T-helper 17 cell (primary cell): ENCODE data around the gene GSTA4. TPM values are rescaled to one million over a fixed set of nuclear protein-coding genes. Genes with fewer than 3 reads are reported as not detected.
A peak's percentile ranks its signal among the peaks of the same experiment; 100 is the strongest.
"Not testable (repeated sequence)": the region's sequence is repeated elsewhere in the genome, so short reads cannot be mapped to it uniquely, and the experiment has no call there.

ENCODE experiments used
- ATAC-seq: fragments of 150-1000 bp; cut with Tn5 transposase; 2 replicates; pipeline ENCODE4 v1.10.0; 2021; ENCODE audit warnings: mild to moderate bottlenecking, moderate library complexity
- DNase-seq, 3 donors: peaks; one replicate each; pipeline versions ENCODE4 v3.0.0 to v3.0.0-alpha.2; 2020 to 2021
- H3K9me3 ChIP-seq: one replicate; pipeline ENCODE4 v1.7.0; 2013; ENCODE audit warnings: low read length, mild to moderate bottlenecking; ENCODE audit not compliant: control insufficient read depth, poor library complexity, severe bottlenecking
- H3K27ac Mint-ChIP-seq: one replicate; pipeline ENCODE4 v1.8.0; 2022; ENCODE audit warnings: mild to moderate bottlenecking, moderate library complexity, mixed read lengths
- H3K27me3 Mint-ChIP-seq: one replicate; pipeline ENCODE4 v1.8.0; 2022; ENCODE audit warnings: mixed read lengths
- H3K36me3 Mint-ChIP-seq: one replicate; pipeline ENCODE4 v1.8.0; 2022; ENCODE audit warnings: low read depth, mixed read lengths
- H3K4me1 Mint-ChIP-seq: one replicate; pipeline ENCODE4 v1.8.0; 2022; ENCODE audit warnings: mild to moderate bottlenecking, mixed read lengths
- H3K4me3 Mint-ChIP-seq: one replicate; pipeline ENCODE4 v1.8.0; 2022; ENCODE audit warnings: mild to moderate bottlenecking, moderate library complexity, mixed read lengths
- total RNA-seq, 4 donors: library from RNA in 2 of 4; stranded (reverse) in 2 of 4; gene quantifications; one replicate each; pipeline ENCODE4 v1.2.3 and lab custom pipeline; 2022 to 2026

Gene GSTA4, protein sequence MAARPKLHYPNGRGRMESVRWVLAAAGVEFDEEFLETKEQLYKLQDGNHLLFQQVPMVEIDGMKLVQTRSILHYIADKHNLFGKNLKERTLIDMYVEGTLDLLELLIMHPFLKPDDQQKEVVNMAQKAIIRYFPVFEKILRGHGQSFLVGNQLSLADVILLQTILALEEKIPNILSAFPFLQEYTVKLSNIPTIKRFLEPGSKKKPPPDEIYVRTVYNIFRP
- total RNA-seq (under 1 TPM; 0.60 to 0.87 TPM), total RNA-seq (lab: John Stamatoyannopoulos, UW) (0.53 to 0.93 reads per million in 2 donors)

DNA sequence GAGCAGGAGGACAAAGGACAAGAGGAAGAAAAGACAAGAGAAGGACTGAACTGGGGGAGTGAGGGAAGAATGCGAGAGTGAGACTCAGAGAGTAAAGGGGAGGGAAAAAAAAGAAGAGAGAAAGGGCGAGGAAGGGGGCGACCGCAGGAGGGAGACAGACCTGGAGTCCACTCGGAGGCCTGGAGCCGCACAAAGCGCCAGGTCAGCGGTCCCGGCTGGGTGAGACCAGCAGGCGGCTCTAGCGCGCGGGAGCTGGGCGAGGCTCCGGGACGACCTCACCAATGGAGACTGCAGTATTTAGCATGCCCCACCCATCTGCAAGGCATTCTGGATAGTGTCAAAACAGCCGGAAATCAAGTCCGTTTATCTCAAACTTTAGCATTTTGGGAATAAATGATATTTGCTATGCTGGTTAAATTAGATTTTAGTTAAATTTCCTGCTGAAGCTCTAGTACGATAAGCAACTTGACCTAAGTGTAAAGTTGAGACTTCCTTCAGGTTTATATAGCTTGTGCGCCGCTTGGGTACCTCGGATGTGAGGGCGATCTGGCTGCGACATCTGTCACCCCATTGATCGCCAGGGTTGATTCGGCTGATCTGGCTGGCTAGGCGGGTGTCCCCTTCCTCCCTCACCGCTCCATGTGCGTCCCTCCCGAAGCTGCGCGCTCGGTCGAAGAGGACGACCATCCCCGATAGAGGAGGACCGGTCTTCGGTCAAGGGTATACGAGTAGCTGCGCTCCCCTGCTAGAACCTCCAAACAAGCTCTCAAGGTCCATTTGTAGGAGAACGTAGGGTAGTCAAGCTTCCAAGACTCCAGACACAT, at the start of gene GSTA4:
Gene GSTA4 (minus strand): TSS at position 196 of the 824 bp plus-strand sequence. CDS start 1,041 bp downstream, outside the sequence.
- H3K9me3 ChIP-seq, H3K27me3 Mint-ChIP-seq, H3K36me3 Mint-ChIP-seq: not testable (repeated sequence)
- Mint-ChIP-seq H3K4me1 (peaks cover 27% of the 10 kb centered on the region), H3K4me3 (peak within 1 kb of the TSS; percentile 94), H3K27ac (peak within 1 kb of the TSS; percentile 98)
- DNase-seq (peak; percentile 77 to 80 (median 79)), ATAC-seq (peak; percentile 96)

DNA sequence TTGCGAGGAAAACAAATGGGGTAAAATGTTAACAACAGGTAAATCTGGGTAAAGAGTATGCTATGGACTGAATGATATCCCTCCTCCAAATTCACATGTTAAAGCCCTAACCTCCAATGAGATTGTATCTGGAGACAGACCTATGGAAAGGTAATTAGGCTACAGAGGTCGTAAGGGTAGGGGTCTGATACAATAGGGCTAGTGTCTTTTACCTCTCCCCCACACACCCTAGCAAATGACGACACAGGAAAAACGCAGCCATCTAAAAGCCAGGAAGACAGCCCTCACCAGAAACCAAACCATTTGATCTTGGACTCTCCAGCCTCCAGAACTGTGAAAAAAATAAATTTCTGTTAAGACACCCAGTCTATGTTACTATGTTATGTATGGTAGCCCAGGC, 49.5 kb upstream of the GSTA4 start:
- peaks cover 10% of the 10 kb centered on the region for H3K36me3 Mint-ChIP-seq
- no peaks in the 10 kb centered on the region for H3K9me3 ChIP-seq
- no peak overlapping the region for H3K27ac Mint-ChIP-seq
- H3K27me3 Mint-ChIP-seq = no peaks in the 10 kb centered on the region
- no peak for DNase-seq
- no peak for ATAC-seq
- H3K4me1 Mint-ChIP-seq = peaks cover 22% of the 10 kb centered on the region
- no peak overlapping the region for H3K4me3 Mint-ChIP-seq

DNA sequence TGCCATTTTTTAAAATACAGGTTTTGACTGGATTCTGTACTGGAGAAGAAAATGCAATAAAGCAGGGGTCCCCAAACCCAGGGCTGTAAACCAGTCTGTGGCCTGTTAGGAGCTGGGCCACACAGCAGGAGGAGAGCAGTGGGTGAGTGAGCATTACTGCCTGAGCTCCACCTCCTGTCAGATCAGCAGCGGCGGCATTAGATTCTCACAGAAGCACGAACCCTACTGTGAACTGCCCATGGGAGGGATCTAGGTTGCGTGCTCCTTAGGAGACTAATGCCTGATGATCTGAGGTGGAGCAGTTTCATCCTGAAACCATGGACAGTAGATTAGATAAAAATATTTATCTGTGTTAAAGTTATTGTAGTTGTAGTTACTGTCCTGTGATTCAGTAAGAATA, 49.0 kb upstream of the GSTA4 start:
- Mint-ChIP-seq H3K27me3 (no peaks in the 10 kb centered on the region), H3K4me1 (peaks cover 21% of the 10 kb centered on the region), H3K4me3 (no peak overlapping the region), H3K36me3 (peaks cover 13% of the 10 kb centered on the region), H3K27ac (no peak overlapping the region)
- no peak for ATAC-seq
- no peaks in the 10 kb centered on the region for H3K9me3 ChIP-seq
- DNase-seq = no peak

DNA sequence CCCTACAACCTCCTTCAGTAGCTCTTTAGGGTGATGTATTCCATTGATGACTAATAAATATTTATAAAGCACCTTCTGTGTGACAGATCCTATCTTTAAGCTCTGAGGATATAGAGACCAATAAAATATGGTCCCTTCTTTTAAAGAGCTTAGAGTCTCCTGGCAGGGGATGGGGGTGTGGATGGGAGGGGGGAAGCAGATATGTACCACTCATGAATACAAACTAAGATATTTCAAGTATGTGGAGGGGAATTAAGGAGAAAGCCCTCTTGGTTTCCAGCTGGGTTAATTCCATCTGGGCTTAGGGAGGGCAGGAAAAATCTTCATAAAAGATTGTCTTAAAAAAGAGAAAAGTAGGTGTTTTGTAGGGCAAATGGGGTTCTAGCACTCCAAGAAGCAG, 48.5 kb upstream of the GSTA4 start:
- no peak for ATAC-seq
- Mint-ChIP-seq H3K27ac (no peak overlapping the region), H3K27me3 (no peaks in the 10 kb centered on the region), H3K36me3 (peaks cover 16% of the 10 kb centered on the region), H3K4me3 (no peak overlapping the region), H3K4me1 (peaks cover 18% of the 10 kb centered on the region)
- no peak for DNase-seq
- no peaks in the 10 kb centered on the region for H3K9me3 ChIP-seq

DNA sequence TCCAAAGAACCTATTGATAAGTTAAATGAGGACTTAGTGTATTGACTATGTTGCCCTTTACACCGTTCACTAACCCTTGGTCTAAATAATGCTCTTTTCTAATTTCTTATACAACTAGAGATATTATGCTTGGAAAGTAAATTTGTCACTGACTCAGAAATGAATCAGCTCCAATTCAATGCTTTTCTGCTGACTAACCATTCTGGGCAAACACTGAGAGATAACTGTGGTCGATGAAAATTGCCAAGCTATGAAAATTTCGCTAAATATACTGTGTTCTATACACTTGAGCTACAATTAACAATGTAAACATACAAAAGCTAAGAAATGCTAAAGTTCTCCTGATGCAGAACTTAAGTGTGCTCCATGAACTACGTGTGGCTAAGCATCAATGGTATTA, 47.0 kb upstream of the GSTA4 start:
- Mint-ChIP-seq H3K27ac (no peak overlapping the region), H3K27me3 (no peaks in the 10 kb centered on the region), H3K4me3 (no peak overlapping the region), H3K4me1 (peaks cover 12% of the 10 kb centered on the region), H3K36me3 (peaks cover 16% of the 10 kb centered on the region)
- no peak for DNase-seq
- no peaks in the 10 kb centered on the region for H3K9me3 ChIP-seq
- ATAC-seq = no peak

DNA sequence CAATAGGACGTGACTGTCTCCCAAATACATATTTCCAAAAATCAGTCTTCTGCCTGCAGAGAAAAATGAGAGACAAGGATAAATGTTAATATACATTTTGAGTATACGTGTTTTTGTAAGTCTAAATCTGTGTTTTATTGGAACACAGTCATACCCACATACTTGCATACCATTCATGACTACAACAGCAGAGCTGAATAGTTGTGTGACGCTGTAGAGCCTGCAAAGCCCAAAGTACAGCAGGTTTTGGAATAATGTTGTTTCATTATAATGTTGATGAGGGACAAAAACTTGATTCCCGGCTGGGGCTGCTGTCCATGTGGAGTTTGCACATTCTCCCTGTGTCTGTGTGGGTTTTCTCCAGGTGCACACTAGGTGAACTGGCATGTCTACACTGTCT, 46.3 kb upstream of the GSTA4 start:
- Mint-ChIP-seq H3K4me1 (peaks cover 9% of the 10 kb centered on the region), H3K36me3 (peaks cover 20% of the 10 kb centered on the region), H3K27ac (no peak overlapping the region), H3K4me3 (no peak overlapping the region), H3K27me3 (no peaks in the 10 kb centered on the region)
- DNase-seq = no peak
- ATAC-seq = no peak
- no peaks in the 10 kb centered on the region for H3K9me3 ChIP-seq

DNA sequence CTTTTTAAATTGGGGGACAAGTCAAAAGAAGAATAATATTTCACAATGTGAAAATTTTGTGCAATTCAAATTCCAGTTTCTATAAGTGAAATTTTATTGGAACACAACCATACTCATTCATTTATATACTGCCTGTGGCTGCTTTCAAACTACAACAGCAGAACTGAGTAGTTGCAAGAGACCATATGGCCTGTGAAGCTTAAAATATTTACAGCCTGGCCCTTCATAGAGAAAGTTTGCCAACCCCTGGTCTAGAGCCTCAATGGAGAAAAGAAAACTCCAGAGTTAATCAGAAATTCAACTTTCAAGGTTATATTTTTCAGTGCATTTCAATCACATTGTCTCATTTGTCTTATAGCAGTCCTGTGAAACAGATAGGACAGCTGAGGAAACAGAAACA, 43.5 kb upstream of the GSTA4 start:
- H3K27me3 Mint-ChIP-seq = no peaks in the 10 kb centered on the region
- H3K4me3 Mint-ChIP-seq = no peak overlapping the region
- DNase-seq = no peak

DNA sequence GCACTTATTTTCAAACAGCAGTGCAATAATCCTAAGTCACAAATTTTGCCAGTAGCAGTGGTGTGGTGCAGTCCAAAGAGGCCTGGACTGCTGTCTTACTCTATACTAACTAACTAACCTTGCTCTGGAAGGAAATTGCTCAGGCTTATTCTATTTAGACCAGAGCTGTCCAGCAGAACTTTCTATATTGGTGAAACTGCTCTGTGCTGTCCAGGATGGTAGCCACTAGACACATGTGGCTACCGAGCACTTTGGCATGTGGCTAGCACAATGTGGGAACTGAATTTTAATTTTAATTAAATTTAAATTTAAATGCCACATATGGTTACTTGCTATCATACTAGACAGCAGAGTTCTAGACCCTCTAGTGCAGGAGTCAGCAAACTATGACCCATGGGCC, 43.1 kb upstream of the GSTA4 start:
- no peak for ATAC-seq
- no peak overlapping the region for H3K4me3 Mint-ChIP-seq
- no peak for DNase-seq
- H3K4me1 Mint-ChIP-seq = peaks cover 13% of the 10 kb centered on the region
- H3K9me3 ChIP-seq = no peaks in the 10 kb centered on the region
- H3K27me3 Mint-ChIP-seq = no peaks in the 10 kb centered on the region
- no peak overlapping the region for H3K27ac Mint-ChIP-seq
- H3K36me3 Mint-ChIP-seq = peaks cover 28% of the 10 kb centered on the region

More for the DNA sequence above, 43.5 kb upstream of the GSTA4 start:
- Mint-ChIP-seq H3K27ac (no peak overlapping the region), H3K36me3 (peaks cover 28% of the 10 kb centered on the region), H3K4me1 (peaks cover 13% of the 10 kb centered on the region)
- no peak for ATAC-seq
- no peaks in the 10 kb centered on the region for H3K9me3 ChIP-seq

DNA sequence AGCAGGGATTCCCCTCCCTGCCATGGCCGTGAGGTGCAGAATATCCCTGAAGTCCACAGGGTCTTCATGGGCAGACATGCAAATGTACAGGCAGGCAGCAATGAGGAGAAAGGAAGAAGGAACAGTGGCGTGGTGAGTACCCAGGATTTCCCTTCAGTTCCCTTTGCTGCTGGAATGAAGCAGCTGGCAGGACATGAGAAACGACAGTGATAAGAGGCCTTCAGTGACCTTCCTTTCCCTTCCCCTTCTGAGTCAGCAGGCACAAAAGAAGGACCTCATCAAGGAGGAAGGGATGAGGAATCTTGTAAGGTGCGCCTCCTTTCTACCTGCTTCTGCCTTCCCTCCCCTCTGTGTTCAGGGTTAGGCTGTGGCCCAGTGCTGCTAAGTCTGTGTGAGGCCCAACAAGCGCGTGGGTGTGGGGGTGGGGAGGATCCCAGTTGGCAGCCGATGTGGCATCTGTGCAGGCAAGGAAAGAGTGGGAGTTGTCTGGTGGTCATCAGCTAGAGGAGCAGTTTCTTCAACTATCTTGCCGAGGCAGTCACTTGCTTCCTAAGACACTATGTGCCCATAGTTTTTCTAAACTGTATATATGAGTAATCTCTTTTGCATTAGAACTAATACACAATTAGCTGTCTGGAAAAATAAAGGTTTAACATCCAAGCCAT, 40.6 kb upstream of the GSTA4 start:
- ATAC-seq = no peak
- H3K4me3 Mint-ChIP-seq = no peak overlapping the region
- DNase-seq = no peak
- H3K4me1 Mint-ChIP-seq = peaks cover 13% of the 10 kb centered on the region
- peaks cover 25% of the 10 kb centered on the region for H3K36me3 Mint-ChIP-seq
- no peak overlapping the region for H3K27ac Mint-ChIP-seq
- H3K9me3 ChIP-seq = no peaks in the 10 kb centered on the region
- H3K27me3 Mint-ChIP-seq = no peaks in the 10 kb centered on the region

DNA sequence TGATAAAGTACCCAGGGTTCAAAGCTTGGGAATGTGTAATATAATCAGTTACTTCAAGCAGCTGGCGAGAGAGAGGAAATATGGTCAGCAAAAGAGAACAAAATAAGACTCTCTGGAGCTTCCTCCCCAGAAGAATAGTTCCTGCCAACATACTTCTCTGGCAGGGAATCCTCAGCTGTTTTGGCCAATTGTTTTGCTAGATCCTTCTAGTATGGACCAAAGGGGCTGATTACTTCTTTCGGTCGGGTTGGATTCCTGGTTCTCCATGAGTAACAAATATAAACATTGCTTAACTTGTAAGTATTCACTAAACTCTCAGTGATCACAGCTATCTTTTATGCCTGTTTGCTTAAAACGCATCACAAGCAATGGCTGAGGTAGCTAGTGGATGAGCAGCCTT, 38.7 kb upstream of the GSTA4 start:
- Mint-ChIP-seq H3K36me3 (peaks cover 12% of the 10 kb centered on the region), H3K27ac (no peak overlapping the region), H3K27me3 (no peaks in the 10 kb centered on the region), H3K4me3 (no peak overlapping the region), H3K4me1 (peaks cover 8% of the 10 kb centered on the region)
- H3K9me3 ChIP-seq = no peaks in the 10 kb centered on the region
- ATAC-seq (no peak), DNase-seq (no peak)

DNA sequence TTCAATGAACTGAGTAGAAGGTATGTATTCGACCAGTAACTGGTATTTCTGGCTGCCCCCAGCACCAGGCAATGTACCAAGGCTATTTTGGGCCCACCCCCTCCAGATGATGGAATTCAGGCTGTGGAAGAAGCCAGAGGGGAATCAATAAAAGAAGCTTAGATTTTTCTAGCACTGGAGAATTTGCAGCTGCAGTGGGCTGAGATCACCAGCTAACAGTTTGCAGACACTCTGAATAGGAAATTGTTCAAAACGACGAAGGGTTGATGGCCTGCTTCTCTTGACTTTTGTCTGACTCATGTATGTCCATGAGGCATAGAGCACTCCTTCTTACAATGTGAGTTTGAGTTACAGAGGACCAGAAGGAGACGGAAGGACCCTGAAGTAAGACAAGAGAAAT, 37.8 kb upstream of the GSTA4 start:
- Mint-ChIP-seq H3K27ac (no peak overlapping the region), H3K4me1 (peaks cover 8% of the 10 kb centered on the region), H3K36me3 (peaks cover 15% of the 10 kb centered on the region), H3K27me3 (no peaks in the 10 kb centered on the region), H3K4me3 (no peak overlapping the region)
- no peak for ATAC-seq
- no peaks in the 10 kb centered on the region for H3K9me3 ChIP-seq
- DNase-seq = no peak

DNA sequence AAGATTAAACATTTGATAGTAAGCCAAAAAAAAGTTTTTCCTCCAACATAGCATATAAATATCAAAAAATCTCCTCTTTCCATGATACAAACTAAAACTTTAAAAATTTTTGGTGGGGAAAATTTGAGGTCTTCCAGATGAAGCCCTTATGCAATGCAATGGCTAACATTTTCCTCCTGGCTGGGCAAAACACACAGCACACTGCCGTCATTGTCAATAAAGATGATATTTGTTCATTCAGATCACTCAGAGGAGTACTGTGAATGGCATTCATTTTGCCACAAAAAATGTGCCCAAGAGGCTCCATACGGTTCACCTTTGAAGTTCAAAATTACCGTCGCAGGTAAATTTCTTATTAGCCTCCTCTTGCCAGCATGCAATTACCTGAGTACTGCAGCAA, 36.2 kb upstream of the GSTA4 start:
- Mint-ChIP-seq H3K27ac (no peak overlapping the region), H3K27me3 (no peaks in the 10 kb centered on the region), H3K36me3 (peaks cover 13% of the 10 kb centered on the region), H3K4me1 (peaks cover 6% of the 10 kb centered on the region), H3K4me3 (no peak overlapping the region)
- ATAC-seq (no peak), DNase-seq (no peak)
- H3K9me3 ChIP-seq = no peaks in the 10 kb centered on the region

DNA sequence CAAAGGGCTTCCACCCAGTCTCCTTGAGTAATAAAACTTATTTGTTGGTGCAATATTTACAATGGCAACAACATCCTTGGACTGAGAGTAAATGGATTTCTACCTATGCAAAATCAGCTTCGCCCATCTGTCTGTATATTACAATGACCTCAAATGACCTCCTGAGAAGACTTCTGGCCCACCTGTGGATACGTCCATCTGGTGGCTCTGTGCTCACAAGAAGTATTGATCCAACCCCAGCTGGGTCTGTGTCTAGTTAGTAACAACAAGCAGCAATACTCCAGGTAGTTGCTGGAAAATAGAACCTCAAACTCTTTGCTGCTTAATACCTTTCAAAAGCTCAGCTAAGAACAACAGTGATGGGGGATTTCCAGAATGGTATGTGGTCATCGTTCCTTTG, 34.7 kb upstream of the GSTA4 start:
- H3K9me3 ChIP-seq = no peaks in the 10 kb centered on the region
- Mint-ChIP-seq H3K27ac (no peak overlapping the region), H3K4me1 (peaks cover 2% of the 10 kb centered on the region), H3K4me3 (no peak overlapping the region), H3K36me3 (peaks cover 10% of the 10 kb centered on the region), H3K27me3 (no peaks in the 10 kb centered on the region)
- no peak for DNase-seq
- no peak for ATAC-seq
